Pulmonary artery endothelial cell (primary cell): Measurements from ENCODE around the gene BOLA2. TPM values are rescaled to one million over a fixed set of nuclear protein-coding genes. Genes with fewer than 3 reads are reported as not detected.
"Not testable (repeated sequence)": the region's sequence is repeated elsewhere in the genome, so short reads cannot be mapped to it uniquely, and the experiment has no call there.

Source experiments
- DNase-seq: peaks from one replicate; pipeline ENCODE4 v3.0.0-alpha.2; 2011; ENCODE audit warnings: low read depth, low spot score
- total RNA-seq: library from RNA; depleted of rRNA; stranded (reverse); fragments of >200 nt; gene quantifications from 2 replicates; pipeline ENCODE4 v1.2.3, GENCODE V29; 2014

BOLA2 gene
- total RNA-seq, result 40.9 and 46.9 TPM in 2 replicates

DNA sequence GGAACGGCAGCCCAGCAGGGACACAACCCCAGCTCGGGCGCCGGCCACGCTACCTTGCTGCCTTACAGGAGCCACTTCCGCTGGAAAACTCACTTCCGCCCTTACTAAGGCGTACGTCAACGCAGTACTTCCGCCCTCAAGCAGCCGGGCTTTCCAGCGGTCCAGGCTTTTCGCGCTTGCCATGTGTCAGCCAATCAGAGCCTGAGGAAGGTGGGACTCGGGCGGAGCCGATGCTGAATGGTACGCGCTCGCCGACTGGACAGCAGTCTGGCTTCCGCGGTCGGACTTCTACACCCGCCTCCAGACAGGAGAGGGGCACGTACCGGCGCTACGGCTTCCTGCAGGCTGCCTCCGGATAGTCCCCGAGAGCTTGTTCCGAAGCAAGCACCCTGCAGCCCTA, at the start of gene BOLA2, which contains the start of gene SLX1B:
Gene BOLA2 (minus strand): TSS at position 83 of the 400 bp plus-strand sequence. CDS start 98 bp downstream, outside the sequence.
Gene SLX1B (plus strand): TSS at position 265 of the 400 bp plus-strand sequence.
- not testable (repeated sequence) for DNase-seq

DNA sequence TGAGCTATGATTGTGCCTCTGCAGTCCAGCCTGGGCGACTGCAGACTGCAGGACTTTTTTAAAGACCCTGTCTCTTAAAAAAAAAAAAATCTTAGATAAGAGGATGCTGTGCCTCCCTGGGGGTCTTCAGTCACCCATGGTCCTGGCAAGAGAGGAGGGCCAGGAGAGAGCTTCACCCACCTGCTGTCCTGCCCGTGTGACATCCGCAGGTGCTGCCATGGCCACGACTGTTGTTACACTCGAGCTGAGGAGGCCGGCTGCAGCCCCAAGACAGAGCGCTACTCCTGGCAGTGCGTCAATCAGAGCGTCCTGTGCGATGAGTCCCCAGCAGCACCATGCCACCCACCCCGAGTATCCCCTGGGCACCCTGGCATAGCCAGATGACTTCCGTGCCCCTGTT, 28.1 kb upstream of the BOLA2 start:
- not testable (repeated sequence) for DNase-seq

- DNase-seq, result not testable (repeated sequence)
These were observed 17.9 kb upstream of the BOLA2 start for GRCh38 chr16:29472065-29472464.

- DNase-seq, result not testable (repeated sequence)
These were observed 15.5 kb upstream of the BOLA2 start for GRCh38 chr16:29469660-29470059.

DNA sequence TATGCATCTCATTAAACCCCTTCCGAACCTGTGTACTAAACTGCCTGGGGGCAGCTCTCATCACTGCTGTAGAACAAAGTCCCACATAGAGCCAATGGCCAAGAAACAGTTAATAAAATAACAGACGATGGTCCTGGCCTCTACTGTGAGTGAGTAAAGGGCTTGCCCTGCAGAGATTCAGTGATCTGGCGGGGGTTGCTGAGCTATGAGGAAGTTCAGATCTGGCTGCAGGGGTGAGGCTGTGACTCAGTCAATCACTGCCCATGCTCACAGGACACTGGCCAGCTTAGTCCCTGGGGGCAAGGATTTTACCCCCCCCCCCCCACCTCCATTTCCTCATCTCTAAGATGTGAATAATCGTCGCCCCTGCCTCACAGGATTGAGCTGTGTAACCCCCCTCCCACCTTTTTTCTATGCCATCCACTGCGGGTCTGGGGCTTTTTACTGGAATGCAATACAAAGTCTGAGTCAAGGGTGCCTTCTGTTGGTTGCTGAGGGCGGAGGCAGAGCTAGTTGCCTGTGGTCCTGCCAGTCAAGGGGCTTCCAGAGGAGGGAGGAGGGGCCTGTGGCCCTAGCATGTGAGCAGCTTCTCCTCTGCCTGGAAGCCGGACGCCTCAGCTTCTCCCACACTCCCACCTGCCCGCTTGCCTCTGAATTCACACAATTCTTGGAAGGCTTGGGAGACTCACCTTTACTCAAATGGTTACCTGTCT, 13.7 kb upstream of the BOLA2 start:
- DNase-seq, result not testable (repeated sequence)

DNA sequence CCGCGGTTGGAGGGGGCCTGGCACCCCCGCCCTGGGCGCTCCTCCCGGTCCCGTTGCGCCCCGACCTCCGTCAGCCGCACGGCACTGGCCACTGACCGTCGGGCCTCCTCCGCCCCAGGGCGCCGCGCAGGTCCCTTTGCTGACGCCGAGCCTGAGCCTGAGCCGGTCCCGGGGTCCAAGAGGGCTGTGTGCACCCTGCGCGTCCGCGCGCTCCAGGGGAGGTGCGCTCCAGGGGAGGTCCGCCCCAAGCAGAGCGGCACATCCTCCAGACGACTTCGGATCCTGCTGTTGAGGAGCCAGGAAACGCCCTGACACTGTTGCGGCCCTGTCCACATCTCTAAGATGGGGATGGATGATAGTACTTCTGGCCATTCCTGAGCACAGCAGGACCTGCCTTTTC, 12.8 kb upstream of the BOLA2 start:
- not testable (repeated sequence) for DNase-seq

DNA sequence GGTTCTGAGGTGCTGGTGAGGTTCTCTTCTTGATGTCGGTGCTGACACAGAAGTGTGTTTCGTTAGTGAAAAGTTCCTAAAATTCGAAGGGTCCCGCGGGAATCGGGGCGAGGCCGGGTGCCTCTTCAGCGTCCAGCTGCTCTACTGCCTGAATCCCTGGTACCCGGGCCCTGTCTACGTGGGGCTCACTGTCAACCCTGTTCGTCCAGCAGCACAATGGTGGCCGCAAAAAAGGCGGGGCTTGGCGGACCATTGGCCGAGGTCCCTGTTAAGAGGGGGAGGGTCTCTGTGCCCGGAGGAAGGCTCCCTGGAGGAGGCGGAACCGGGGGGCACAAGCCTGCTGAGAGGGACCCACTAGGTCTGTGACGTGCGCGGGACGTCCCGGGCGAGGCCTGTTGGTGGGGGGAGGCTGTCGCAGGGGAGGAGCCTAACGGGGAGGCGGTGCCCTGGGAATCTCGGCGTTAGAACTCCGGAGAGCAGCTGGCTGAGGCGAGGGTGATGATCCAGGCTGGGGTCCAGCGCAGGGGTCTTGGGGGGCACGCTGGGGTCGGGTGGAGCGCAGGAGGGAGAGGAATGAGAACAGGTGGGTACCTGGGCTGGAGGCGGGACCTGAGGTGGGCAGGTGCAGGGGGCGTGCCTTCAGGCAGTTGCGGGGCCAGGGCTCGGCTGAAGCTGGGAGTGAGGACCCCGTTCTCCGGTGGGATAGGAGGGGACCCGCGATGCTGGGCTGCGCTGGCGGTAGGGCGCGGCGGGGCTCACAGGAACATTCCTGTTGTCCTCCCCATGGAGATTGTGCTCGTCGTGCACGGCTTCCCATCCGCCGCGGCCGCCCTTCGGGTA, 12.1 kb upstream of the BOLA2 start:
- not testable (repeated sequence) for DNase-seq

DNA sequence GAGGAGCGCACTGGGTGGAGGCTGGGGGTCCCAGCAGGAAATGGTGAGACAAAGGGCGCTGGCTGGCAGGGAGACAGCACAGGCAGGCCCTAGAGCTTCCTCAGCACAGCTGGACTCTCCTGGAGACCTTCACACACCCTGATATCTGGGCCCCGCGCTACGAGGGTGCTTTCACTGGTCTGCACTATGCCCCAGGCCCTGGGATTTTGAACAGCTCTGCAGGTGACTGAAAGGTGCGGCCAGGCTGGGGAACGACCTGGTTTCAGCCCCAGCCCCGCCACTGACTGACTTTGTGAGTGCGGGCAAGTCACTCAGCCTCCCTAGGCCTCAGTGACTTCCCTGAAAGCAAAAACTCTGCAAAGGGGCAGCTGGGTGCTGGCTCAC, 6.5 kb upstream of the BOLA2 start:
- DNase-seq, result not testable (repeated sequence)

- DNase-seq, result not testable (repeated sequence)
These were observed 5.8 kb upstream of the BOLA2 start, which contains the start of gene SULT1A4 for GRCh38 chr16:29459706-29460646. SULT1A4 (plus strand) TSS chr16:29459913; CDS start chr16:29461386, 1,473 bp downstream.

DNA sequence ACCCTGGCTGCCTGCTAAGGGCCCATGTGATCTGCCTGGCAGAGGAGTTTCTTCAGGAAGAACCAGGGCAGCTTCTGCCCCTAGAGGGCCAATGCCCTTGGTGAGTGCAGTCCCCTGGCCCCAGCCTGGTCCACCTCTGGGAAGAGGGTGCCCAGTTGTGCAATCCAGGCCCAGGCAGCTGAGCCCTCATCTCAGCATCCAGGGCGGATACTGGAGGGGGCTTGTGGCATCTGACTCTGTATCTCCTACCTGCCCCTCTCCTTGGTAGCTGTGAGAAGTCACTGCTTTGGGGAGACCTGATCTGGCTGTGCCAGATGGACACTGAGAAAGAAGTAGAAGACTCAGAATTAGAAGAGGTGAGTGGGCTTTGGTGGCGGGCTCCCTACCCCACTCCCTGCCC, 3.5 kb upstream of the BOLA2 start:
- not testable (repeated sequence) for DNase-seq

- not testable (repeated sequence) for DNase-seq
These were observed 677 bp upstream of the BOLA2 start for GRCh38 chr16:29454828-29455227.

- DNase-seq, result not testable (repeated sequence)
These were observed 397 bp downstream of the BOLA2 start for GRCh38 chr16:29453754-29454153.

DNA sequence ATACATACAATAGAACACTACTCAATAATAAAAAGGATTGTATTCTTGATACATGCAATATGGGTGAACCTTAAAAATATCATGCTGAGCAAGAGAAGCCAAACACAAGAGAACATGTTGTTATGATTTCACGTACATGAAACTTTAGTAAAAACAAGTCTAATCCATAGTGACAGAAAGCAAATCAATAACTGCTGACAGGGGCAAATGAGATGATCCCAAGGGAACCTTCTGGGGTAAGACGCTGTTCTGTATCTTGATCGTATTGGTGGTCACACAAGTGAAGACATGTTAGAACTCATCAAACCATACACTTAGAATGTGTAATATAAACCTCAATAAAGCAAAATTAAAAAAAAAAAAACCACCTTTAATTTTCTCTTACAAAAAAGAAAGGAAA, 28.8 kb downstream of the BOLA2 start:
- not testable (repeated sequence) for DNase-seq

- DNase-seq, result not testable (repeated sequence)
These were observed 30.6 kb downstream of the BOLA2 start for GRCh38 chr16:29423587-29423986.

DNA sequence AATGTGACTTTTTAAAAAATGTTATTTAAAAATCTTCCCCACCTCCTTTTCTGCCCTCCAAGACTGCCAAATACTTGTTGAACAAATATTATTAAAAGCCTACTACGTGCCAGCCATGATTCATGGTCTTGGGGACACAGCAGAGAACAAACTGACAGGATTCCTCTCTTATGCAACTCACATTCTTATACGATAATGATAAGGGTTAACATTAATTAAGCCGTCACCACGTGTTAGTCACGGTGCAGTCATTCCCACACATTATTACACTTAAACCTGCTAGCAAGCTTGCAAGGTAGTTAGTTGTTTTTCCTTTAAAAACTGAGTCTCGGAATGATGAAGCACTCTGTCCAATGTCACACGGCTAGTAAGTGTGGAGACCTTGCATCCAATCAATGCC, 48.9 kb downstream of the BOLA2 start:
- not testable (repeated sequence) for DNase-seq

Other genes with a start within 250 kb of the BOLA2 start
- gene NPIPB11, start 47.6 kb downstream of the BOLA2 start, total RNA-seq, result 0.07 and 0.26 TPM in 2 replicates
- 8.2 and 17.0 TPM in 2 replicates for gene SLX1B, start 182 bp upstream of the BOLA2 start, total RNA-seq
- gene SULT1A4, start 5.6 kb upstream of the BOLA2 start, total RNA-seq, result 4.7 and 8.2 TPM in 2 replicates
- 12.5 and 25.8 TPM in 2 replicates for gene NPIPB12, start 52.1 kb upstream of the BOLA2 start, total RNA-seq
- gene SPN, start 208.9 kb upstream of the BOLA2 start, total RNA-seq, result not detected in 2 replicates
- gene QPRT, start 224.8 kb upstream of the BOLA2 start, total RNA-seq, result 0.04 and 0.13 TPM in 2 replicates